AG09309 (cell line): ENCODE measurements around the gene RAB29.
"Not testable (repeated sequence)": the region's sequence is repeated elsewhere in the genome, so short reads cannot be mapped to it uniquely, and the experiment has no call there.

Experiments
- DNase-seq: peaks from one replicate; pipeline ENCODE4 v3.0.0-alpha.2; 2010; ENCODE audit warnings: low read depth
- H3K4me3 ChIP-seq: 2 replicates; pipeline ENCODE4 v1.5.1; 2011; ENCODE audit warnings: mild to moderate bottlenecking, low read depth, low read length, moderate library complexity; ENCODE audit not compliant: control insufficient read depth
- TF ChIP-seq, protein P1 (sequence below): IDR thresholded peaks from 2 replicates; pipeline ENCODE4 v1.5.1; 2011; ENCODE audit warnings: mild to moderate bottlenecking, low read depth, low read length, inconsistent platforms; ENCODE audit not compliant: insufficient read depth, control insufficient read depth; ENCODE audit errors: missing control alignments

Gene RAB29

DNA sequence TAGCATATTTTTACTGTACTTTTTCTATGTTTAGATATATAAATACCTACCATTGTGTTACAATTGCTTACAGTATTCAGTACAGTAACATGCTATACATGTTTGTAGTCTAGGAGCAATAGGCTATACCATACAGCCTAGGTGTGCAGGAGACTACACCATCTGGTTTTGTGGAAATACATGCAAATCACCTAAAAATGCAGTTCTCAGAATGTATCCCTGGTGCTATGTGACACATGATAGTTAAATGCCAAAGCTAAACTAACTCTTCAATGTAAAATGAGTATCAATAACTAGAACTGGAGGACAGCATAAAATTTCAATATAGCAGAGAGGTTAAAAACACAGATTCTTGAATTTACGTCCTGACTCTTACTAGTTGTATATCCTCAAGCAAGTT, 40.1 kb downstream of the RAB29 start:
- DNase-seq, result no peak
- H3K4me3 ChIP-seq, result no peak overlapping the region
- TF ChIP-seq, protein P1, sequence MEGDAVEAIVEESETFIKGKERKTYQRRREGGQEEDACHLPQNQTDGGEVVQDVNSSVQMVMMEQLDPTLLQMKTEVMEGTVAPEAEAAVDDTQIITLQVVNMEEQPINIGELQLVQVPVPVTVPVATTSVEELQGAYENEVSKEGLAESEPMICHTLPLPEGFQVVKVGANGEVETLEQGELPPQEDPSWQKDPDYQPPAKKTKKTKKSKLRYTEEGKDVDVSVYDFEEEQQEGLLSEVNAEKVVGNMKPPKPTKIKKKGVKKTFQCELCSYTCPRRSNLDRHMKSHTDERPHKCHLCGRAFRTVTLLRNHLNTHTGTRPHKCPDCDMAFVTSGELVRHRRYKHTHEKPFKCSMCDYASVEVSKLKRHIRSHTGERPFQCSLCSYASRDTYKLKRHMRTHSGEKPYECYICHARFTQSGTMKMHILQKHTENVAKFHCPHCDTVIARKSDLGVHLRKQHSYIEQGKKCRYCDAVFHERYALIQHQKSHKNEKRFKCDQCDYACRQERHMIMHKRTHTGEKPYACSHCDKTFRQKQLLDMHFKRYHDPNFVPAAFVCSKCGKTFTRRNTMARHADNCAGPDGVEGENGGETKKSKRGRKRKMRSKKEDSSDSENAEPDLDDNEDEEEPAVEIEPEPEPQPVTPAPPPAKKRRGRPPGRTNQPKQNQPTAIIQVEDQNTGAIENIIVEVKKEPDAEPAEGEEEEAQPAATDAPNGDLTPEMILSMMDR, result no peak

DNA sequence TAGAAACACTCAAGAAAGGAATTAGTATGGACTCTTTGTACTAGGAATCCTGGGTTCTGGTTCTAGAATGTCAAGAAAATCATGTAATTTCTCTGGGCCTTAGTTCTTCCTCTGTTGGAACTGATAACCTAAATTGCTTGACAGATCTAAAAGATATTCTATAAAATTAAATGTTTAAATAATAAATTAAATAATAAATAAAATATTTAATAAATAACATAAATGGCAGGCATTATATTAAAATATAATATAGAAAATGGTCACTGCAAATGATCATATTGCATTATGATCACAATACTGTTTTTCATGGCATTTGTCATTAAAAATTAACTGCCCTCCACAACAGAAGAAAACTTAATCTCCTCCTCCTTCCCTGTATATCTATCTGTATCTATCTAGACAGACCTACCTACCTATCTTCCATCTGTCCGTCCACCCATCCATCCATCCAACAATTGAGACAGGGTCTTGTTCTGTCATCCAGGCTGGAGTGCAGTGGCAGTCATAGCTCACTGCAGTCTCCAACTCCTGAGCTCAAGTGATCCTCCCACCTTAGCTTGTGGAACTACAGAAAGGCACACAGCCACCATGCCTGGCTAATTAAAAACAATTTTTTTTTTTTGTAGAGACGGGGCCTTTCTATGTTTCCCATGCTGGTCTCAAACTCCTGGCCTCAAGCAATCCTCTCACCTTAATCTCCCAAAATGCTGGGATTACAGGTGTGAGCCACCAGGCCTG, 41.7 kb downstream of the RAB29 start:
- no peak for DNase-seq

DNA sequence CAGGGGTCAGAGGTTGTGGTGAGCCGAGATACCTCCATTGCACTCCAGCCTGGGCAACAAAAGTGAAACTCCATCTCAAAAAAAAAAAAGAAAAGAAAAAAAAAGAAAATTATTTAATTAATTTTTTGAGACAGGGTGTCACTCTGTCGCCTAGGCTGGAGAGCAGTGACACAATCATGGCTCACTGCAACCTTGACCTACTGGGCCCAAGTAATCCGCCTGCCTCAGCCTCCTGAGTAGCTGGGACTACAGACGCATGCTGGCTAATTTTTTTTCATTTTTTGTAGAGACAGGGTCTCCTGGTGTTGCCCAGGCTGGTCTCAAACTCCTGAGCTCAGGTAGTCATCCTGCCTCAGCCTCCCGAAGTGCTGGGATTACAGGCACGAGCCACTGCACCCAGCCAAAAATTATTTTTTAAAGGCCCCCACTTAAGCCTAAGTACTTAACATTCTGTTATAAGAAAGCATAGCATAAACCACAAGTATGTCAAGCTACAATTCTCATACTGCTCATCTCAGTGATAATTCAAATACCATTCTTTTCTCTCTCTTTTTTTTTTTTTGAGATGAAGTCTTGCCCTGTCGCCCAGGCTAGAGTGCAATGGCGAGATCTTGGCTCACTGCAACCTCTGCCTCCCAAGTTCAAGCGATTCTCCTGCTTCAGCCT, 45.2 kb downstream of the RAB29 start:
- TF ChIP-seq, protein P1, result no peak
- no peak overlapping the region for H3K4me3 ChIP-seq
- no peak for DNase-seq

More for the DNA sequence above, 41.7 kb downstream of the RAB29 start:
- no peak overlapping the region for H3K4me3 ChIP-seq
- TF ChIP-seq, protein P1, result no peak

DNA sequence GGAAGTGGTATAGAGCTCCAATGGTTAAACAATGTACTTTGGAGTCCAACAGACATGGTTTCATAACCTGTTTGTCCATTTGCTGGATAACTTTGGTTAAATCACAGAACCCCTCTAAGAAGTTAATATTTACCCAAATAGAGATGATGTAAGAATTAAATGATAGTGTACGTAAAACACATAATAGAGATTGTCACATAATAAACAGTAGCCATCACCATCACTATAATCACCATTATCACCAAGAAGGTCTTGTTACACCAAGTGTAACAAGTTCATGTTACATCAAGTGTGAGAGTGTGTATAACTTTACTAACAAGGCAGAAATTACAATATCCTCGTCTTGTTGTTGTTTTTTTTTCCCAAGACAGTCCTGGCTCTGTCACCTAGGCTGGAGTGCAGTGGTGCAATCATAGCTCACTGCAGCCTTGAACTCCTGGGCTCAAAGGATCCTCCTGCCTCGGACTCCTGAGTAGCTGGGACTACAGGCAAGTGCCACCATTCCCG, 48.6 kb downstream of the RAB29 start:
- no peak for DNase-seq
- H3K4me3 ChIP-seq, result no peak overlapping the region
- TF ChIP-seq, protein P1, result no peak

DNA sequence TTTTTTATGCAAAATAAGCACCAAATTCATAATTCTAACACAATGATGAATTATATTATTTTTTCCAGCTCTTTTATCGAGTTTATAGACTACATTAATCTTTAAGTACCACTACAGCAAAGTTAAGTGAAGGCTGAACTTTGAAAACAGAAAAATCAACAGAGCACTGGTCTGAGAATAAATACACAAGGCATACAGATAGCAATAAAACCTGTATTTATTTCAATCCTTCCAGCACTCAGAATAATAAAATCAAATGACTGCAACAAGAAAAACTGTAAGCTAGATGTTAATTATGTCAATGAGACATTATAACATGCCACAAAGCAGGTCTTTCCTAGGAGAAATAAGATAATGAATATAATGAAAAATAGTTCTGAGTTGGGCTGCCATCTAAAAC, 49.8 kb downstream of the RAB29 start:
- TF ChIP-seq, protein P1, result no peak
- H3K4me3 ChIP-seq, result no peak overlapping the region
- no peak for DNase-seq

DNA sequence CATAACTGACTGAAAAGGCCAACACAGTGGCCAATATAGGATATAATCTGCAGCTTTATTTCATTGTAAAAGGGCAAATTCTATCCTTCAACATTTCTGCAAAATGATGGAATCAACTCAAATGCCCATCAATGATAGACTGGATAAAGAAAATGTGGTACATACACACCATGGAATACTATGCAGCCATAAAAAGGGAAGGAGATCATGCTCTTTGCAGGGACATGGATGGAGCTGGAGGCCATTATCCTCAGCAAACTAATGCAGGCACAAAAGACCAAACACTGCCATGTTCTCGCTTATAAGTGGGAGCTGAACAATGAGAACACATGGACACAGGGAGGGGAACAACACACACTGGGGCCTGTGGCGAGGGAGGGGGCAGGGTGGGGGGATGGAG, 54.5 kb downstream of the RAB29 start:
- H3K4me3 ChIP-seq, DNase-seq: not testable (repeated sequence)

DNA sequence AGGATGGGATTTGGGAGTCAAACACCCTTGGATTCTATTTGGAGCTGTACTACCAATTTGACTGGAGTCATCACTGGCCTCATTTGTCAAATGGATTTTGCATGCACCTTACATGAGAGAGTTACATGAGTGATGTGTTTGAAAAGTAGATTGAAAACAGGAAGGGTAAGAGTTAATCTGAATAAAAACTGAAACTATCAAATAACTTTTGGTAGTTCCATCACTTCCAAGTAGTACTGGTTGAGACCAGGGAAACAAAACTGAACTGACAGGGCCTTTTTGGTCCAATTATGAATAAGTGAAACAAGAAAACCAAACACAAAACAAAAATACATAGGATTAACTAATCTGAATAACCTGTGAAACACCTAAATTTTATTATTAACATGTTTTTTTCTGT, 55.5 kb downstream of the RAB29 start:
- TF ChIP-seq, protein P1, result no peak

More for the DNA sequence above, 55.5 kb downstream of the RAB29 start:
- DNase-seq, result no peak
- H3K4me3 ChIP-seq, result no peak overlapping the region
